Activated CD4-positive, alpha-beta T cell treated with anti-CD3 and anti-CD28 coated beads, Interleukin-2, amount 50 U/mL, for 4 hours (primary cell): ENCODE results near the gene MGRN1.
A peak's percentile ranks its signal among the peaks of the same experiment; 100 is the strongest.

Source experiments
- DNase-seq, 2 experiments: peaks; one replicate each; pipeline ENCODE4 v3.0.0-alpha.2; 2020

MGRN1 gene

DNA sequence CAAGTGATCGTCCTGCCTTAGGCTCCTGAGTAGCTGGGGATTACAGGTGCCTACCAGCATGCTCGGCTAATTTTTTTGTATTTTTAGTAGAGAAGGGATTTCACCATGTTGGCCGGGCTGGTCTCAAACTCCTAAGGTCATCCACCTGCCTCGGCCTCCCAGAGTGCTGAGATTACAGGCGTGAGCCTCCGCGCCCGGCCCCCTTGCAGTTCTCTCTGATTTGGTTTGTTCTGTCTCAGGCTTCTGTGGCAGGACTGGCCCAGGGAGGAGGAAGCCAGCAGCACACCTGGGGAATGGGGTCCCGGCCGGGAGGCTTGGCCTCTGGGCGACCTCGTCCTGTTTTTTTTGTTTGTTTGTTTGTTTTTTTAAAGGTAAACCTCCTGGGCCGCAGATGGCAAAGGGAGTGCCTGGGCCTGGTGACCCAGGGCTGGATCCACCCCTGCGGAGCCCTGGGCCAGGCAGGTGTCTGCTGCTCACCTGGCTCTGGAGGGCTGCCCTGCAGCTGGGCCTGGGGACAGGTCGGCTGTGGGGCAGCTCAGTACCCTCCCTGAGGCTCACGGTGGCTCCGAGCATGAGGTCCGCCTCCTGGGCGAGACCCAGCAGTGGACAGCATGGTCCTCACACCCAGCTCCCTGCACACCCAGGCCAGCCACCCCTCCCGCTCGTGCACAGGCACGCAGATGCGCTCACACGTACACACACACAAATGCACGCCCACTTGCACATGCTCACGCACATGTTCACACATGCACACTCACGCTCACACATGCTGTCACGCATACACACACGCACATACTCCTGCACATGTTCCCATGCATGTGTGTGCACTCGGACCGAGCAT is 65.5 kb downstream of the MGRN1 start:
- no peak for DNase-seq

DNA sequence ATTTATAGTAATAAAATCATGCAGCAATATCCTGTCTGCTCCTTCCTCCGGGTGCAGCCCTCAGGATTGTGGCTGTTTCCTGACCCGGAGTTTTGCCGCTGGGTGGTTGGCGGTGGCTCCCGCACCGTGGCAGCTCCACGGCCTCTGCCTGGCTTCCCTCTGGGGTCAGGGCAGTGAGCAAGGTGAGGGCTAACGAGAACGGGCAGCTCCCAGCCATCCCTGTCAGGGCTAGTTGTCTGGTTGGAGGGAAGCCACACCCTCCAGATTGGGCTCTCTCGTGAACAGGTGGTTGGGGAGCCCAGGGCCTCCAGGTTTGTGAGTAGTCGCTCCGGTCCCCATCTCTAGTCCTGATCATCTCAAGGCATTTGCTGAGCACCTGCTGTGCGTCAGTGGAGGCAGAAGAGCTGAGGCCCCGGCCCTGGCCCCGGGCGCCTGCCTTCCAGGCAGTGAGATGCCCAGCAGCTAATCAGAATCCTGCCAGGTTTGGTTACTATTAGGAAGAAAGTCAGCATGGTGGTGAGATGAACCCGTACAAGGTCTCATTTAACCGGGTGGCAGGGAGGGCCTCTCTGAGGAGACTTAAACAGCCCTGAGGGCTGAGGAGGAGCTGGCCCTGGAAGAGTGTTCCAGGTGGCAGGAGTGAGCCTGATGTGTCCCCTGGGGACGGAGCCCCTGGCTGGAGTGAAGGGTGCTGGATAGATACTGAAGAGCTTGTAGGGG is 66.5 kb downstream of the MGRN1 start:
- no peak for DNase-seq

DNA sequence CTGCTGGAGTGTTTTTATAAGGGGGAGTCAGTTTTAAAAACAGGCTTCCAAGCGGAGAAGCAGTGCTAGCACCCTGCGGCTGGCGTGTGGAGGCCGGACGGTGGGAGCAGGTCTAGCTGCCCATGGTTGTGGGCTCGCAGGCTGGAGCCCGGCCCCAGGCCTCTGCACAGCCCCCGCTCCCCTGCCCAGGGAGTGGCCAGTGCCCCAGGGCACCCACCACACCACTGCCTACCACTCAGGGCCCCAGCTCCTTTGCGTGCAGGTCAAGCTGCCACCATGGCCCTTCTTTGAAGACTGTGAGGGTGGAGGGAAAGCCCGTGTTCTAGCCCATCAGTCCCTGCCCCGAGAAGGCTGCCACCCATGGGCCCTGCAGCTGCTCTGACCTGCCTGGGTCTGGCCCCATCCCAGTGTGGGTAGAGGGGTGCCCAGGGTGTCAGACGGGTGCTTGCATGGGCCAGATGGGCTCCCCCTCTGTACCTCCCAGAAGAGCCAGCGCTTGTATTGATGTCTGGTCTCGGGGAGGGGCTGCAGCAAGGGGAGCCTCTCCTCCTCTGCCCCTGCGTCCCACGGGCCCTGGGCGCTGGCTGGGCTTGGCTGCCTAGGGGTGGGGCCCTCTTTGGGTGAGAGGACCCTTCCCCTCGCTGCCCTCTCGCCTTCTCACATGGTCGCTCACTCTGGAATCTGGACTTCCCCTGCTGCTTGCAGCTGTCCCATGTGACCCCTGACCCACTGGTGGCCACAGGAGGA is 67.2 kb downstream of the MGRN1 start:
- no peak for DNase-seq

DNA sequence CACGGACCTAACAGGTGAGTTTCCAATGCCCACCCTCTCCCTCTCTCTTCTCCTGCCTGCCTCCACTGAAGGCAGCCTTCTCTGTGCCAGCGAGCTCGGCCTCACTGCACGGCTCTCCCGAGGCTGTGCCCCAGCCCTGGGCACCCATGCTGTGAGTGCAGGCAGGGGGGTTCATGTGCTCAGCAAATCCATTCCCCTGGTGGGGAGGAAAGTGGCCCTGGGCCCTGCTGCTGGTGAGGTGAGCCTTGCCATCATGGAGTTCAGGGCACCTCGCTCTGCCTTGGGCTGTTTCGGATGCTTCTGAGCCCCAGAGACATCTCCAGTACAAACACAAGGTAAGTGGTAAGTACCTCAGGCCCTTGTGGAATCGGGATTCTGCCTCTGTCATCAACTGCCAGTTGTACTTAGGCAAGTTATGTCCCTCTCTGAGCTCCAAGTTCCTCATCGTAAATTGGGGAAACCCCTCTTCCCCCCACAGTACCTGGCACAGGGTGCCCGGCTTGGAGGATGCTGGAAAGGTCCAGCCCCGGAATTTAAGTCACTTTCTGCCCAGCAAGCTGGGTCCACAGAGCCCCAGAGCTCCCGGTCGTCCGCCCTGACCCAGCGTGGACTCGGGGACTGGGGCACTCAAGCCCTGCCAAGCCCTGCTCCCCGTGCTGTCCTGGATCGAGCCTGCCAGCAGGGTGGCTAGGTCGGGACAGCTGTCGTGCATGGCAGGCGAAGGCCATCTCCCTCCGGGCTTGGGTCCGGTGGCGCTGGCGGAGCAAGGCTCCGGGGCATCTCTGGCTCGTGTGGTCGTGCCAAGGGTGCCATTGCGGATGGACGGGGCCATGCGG is 68.1 kb downstream of the MGRN1 start:
- no peak for DNase-seq

DNA sequence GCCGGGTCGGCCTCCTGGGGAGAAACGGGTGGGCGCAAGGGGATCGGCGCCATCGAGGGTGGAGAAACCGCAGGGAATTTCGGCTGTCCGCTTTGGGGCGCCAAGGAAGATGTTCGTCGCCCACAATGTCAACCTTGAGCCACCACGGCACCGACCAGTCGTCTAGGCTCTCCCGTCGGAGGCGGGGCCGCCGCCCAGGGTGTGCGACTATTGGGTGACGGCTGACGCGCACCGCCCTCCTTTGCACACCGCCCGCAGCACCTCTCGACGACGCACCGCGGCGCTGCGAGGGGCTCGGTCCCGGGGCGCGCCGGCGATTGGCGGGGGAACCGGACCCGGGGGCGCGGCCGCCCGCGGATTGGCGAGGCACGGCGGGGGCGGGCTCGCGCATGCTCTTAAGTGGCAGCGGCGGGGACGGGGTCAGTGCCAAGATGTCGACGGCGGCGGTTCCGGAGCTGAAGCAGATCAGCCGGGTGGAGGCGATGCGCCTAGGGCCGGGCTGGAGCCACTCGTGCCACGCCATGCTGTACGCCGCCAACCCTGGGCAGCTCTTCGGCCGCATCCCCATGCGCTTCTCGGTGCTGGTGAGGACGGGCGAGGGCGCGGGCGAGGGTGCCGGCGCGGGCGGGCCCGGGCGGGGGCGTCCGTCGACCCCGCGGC is 68.8 kb downstream of the MGRN1 start, which contains the start of gene NUDT16L1:
Gene NUDT16L1 (plus strand): TSS at position 267 of the 660 bp plus-strand sequence. CDS start 165 bp downstream, at position 432.
- peak; percentile 94 to 95 for DNase-seq

DNA sequence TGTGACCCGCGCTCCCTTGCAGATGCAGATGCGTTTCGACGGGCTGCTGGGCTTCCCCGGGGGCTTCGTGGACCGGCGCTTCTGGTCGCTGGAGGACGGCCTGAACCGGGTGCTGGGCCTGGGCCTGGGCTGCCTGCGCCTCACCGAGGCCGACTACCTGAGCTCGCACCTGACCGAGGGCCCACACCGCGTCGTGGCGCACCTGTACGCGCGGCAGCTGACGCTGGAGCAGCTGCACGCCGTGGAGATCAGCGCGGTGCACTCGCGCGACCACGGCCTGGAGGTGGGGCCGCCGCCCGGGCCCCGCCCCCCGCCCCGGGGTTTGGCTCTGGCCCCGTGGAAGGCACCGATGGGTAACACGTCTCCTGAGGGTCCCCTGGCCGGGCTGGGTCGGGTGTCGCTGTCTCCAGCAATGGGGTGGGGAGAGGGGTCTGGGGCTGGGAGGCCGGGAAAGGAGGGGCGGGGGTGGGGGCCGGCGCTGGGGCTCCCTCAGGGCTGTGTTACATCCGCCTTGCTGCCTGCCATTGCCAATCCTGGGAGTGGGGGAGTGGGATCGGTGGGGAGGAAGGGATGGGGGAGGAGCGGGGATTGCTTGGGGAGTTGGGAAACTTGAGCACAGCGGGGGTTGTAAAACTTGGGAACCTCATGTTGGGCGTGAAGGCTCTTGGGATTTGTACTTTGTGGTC is 69.5 kb downstream of the MGRN1 start:
- DNase-seq: peak; percentile 29 to 39

DNA sequence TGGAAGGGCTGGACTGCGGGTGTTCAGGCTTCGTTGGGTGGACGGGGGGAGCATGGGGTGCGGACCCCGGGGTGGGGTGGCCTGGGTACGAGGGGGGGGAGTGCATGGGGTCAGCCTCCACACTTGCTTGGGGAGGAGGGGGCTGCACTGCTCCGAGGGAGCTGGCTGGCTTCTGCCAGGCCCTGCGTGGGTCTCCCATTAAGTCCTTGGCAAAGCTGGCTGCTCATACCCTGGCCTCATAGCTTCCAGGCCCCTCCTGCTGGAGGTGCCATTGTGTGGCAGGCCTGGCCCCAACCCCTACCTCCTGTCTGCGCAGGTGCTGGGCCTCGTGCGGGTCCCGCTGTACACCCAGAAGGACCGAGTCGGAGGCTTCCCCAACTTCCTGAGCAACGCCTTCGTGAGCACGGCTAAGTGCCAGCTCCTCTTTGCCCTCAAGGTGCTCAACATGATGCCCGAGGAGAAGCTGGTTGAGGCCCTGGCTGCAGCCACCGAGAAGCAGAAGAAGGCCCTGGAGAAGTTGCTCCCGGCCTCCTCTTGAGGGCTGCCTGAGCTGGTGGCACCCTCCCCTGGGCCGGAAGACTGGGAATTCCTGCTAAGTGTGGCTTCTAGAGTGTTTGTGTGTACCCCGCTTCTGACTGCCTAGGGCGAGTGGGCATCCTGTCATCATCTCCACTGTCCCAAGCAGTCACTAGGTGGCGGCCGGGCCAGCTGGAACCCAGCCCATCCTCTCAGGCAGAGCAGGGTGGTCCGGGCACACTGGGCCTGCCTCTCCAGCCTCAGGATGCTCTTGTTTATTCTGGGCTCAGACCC is 70.2 kb downstream of the MGRN1 start:
- DNase-seq: no peak

DNA sequence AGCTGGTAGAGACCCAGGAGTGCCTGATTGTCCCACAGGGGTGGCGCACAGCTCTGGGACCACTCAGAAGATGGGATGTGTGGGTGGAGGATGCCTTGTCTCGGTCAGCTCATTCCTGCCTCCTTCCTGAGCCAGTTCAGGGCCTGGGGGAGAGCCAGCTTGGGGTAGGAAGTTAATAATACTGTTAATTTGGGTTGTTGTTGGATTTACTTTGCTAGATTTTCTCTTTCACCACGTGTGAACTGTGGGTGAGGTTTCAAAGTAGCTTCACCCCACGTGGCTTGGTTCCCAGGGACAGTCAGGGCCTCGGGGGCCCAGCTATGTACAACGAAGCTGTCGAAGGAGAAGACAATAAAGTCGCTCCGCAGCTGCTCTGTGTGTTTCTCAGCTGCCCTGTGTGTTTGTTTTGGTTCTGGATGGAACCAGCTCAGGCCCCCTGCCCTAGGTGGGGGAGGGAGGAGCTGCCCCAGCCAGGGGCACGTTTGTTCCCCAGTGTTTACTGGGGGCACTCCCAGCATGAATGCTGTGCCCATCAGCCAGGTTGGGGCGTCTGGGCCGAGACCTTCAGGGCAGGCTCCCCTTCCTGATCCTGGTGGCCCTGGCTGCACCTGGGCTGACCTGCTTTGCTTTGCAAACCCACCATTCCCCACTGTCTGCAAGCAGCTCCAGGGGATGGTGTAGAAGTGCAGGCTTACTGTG is 71.0 kb downstream of the MGRN1 start:
- no peak for DNase-seq

DNA sequence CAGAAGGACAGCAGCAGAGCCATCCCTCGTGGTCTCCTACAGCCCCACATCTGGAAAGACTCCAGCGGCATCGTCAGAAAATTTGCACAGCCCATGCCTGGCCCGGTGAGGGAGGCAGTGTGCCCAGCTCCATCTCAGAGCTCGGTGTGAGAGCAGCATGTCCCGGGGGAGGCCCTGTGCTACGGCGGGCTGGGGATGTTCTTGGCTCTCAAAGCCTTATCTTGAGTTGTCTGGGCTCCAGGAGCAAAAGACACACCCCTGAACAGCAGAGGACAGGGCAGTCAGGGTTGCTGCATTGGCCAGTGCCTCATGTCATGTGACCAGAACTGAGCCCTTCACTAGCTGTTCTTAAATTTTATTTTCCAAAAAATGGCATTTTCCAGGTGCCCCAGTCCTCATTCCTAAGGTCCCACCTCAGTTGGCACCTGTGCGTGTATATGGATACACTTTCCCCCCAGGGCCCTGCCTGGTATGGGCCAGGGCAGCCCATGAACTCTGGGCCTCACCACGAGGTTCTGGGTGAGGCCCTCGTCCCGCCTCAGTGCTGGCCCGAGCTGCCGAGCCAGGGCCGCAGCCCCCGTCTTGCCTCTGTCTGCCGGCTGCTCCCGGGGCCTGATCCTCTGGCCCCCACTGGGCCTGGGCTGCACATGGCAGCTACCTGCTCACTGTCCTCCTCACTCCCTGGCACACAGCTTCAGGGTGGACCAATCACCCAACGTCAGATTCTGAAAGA is 71.7 kb downstream of the MGRN1 start:
- DNase-seq: no peak

DNA sequence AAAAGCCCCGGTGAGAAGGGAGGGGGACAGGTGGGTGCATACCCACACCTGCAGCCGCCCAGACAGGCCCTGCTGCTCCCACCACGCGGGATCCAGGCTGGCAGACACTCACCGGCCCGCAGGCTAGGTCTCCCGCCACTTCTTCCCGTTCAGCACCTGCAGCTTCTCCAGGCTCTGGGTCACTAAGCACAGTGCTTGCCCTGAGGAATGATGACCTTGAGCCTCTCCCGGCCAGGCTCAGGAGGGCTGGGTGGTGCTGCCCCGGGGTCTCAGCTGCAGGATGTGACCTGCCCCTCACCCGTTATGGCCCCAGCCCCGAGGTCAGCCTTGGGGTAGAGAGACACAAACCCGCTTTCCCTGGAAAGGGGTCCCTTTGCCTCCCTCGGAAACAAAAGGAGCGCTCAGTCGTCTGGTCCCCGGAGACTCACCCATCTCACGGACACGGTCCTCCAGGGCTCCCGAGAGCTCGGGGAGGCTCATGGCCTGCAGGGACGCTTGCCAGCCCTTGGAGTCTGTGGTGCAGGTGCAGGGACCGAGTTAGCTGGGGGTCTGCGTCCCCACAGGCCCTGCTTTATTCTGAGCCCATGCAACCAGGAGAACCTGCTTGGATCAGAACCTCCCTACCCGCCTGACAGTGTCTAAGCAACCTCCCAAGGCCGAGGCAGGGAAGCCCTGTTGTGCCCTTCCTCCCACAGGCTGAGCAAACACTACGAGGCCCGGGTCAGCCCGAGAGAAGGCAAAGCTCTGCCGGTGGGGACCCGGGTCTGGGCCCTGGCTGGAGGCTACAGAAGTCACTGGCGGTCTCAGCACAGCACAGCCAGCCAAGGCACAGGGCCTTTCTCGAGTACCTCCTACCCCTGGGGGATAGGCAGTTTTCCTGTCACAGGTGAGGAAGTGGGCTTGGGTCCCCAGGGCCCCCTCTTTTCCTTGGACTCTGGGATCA is 72.5 kb downstream of the MGRN1 start:
- DNase-seq: no peak

DNA sequence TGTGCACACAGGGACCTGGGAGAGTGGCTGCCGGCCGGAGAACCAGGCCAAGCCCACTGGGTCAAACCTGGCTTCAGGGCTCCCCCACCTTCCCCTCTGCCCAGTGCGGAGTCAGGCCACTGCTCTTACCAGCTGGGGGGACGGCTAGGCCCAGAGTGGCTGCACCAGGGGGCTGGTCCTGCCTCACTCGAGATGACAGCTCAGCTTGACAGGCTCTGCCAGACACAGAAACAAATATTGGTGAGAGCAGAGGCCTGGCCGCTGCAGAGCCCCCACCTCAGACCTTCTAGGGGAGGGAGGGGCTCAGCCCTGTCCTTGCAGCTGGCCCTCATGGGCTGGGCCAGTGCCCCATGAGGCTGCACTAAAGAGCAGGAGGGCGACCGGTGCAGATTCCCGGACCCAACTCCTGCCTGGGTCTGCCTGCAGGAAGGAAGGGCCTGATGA is 73.2 kb downstream of the MGRN1 start:
- DNase-seq: no peak

DNA sequence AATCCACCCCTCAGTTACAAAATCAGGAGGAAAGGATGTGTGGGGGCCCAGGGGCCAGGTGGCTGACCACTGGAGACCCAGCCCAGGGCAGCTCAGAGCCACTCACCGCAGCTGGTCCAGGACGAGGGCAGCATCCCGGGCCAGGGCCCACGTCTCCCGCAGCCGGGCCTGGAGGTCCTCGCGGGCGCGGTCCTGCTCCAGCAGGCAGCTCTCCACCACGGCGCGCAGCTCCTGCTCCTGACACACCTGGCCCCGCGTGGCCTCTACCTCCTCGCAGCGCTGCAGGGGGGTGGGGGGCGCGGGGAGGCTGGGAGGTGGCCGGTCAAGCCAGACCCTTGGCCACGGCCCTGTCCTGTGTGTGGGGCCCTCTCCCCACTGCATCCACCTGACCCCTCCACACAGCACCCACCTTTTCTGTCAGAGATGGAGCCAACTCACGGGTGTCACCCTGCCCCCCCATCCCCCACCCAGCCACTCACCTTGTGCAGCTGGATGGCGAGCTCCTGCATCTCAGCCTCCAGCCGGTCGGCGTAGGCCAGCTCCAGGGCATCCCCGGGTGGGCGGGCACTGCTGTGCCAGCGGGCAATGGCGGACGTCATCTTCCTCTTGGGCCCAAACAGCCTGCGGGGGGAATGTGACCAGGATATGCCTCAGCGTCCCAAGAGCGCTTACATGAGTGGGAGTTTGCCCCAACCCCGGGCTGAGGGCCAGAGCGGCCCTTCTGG is 73.9 kb downstream of the MGRN1 start:
- no peak for DNase-seq

DNA sequence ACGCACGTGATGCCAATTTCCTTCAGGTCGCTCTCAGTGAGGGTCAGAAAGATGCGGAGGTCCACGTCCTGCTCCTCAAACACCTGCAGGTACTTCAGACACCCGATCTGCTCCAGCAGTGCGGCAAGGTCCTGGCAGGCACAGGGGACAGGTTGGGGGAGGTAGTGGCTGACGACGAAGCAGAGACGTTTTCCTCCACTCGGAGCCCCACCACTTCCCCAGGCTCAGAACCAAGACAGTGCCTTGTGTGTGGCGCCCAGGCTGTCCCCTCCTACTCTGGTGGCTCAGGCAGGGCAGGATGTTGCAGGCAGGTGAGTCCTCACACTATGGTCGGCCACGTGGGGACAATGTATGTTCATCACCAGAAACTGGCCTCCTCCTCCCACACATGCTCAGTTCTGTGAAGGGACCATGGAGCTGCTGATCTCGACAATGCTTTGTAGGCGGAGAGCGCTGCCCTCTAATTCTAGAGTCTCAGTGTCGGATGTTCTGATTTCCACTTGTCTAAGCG is 74.5 kb downstream of the MGRN1 start:
- no peak for DNase-seq

DNA sequence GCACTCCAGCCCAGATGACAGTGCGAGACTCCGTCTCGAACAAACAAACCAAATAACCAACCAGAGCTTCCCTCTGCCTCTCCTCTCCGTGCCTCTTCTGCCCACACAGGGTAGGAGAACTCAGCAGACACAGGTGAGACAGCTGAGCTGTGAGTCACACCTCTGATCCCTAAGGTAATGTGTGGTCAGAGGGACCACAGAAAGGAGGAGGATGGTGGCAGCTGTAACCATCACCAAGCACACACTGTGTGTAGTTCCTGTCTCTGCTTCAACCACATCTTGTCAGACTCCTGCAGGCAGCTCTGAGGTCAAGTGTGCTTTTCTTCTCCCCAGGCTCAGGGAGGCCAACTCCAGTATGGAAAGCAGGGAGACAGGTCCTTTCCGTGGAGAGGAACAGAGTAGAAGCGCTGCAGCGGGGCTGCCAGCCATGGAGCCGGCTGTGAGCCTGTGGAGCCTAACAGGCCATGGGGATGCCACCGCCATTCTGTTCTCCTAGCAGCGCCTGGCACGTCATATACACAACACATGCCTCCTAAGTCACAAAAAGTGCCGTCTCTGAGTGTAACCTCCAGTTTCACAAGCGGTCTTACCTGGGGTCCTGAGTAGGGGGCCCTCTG is 75.9 kb downstream of the MGRN1 start:
- no peak for DNase-seq

DNA sequence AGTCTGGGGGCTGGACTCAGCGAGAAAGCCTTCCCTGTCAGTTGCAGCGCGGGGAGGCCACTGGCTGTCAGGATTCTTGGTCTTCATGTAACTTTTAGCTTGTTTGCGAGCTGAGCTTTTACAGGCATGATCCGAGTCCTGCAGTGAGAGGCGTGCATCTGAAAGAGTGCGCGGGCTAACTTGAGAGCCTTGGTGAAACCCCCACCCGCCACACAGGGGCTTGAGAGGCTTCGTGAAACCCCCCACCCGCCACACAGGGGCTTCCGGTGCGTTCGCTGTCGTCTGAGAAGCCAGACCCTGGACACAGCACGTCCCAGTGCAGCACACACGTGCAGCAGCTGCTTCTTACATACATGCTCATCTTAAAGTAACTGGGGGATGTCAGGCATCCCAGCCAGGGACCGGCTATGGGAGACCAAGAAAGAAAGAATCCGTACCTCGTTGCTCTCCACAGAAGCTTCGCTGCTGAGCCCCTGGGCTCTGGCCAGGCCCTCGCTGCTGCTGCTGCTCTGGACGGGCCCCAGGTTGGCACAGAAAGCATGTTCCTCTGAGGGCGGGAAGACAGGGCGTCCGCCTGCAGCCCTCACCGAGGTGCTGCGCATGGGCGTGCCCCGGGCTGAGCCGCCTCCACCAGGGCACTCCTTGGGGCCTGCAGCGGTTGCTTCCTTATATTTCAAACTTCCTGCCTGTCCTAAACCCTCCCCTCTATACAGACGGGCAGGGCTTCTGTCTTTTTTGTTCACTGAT is 76.5 kb downstream of the MGRN1 start:
- DNase-seq: no peak
